GM21381 (cell line): ENCODE results near the gene RAP1A.

Experiments
- ATAC-seq: cut with Tn5 transposase; IDR thresholded peaks from one replicate; pipeline ENCODE4 v1.9.1; 2021; ENCODE audit warnings: mild to moderate bottlenecking, moderate library complexity; ENCODE audit not compliant: unreplicated experiment

Gene RAP1A

DNA sequence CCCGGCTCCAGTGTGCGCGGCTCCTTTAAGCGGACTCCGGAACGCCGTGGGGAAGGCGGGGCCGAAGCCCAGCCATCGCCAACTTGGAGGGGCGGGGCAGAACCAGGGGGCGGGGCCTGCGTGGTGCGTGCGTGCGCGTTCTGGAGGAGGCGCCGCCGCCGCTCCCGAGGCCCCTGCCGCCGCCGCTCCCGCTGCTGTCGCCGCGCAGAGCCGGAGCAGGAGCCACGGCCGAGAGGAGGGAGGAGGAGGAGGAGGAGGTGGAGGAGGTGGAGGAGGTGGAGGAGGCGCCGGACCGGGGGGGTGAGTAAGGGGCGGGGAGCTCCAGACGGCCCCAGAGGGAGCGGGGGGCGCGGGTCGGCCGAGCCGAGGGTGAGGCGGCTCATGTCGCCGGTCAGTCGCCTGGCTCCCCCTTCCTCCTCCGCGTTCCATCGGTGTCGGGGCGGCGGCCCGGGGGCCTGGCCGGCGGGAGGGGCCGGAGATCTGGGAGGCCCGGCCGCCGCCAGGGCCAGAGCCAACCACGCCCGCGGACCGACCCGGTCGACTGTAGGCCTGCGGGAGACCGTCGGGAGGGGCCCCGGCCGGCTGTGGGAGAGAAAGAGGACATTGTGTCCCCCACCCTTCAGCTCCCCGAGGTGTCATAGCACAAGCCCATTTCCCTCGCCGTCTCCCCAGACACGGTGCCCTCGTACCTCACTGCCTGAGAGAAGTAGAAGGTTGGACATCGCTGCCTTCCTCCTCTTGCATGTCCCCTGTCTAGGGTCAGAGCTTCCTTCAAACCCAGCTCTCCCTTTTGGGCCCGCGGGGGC is at the start of gene RAP1A:
Gene RAP1A (plus strand): TSS at position 155 of the 806 bp plus-strand sequence. CDS start 71,572 bp downstream, outside the sequence.
- ATAC-seq: peak; percentile 62

DNA sequence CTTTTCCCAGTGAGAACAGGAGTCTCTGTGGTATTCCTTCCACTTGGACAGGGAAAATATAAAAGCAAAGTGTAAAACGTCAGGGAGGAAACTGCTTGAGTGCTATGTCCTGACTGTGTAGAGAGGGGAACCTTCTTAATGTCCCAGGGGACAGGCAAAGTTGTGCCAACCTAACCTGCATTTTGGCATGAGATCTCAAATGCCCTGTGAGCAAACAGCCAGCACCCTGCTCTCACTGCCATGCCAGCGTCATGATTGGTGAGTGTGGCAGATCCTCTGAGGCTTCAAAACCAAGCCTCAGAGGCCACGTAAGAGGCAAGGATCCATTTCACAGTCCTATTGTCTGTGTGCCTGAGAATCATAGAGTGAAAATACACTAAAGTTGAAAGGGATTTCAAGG is 49.7 kb upstream of the RAP1A start:
- ATAC-seq: no peak

- no peak for ATAC-seq
Observed at GRCh38 chr1:111570781-111571181, 48.8 kb upstream of the RAP1A start.

DNA sequence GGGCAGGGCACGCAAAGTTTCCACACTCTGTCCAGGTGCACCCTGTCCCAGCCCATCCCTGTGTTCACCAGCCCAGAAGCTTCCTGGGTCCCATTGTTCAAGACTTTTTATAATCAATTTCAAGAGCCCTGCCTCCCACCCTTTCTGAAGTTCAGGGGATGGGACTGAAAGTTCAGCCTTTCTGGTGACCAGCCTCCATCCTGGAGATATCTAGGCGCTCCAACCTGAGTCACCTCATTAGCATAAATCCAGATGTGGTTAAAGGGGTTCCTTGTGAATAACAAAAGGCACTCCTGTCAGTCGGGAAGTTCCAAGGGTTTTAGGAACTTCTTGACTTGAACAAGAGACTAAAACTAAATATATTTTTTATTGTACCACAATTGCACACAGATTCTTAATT is 48.4 kb upstream of the RAP1A start:
- no peak for ATAC-seq

DNA sequence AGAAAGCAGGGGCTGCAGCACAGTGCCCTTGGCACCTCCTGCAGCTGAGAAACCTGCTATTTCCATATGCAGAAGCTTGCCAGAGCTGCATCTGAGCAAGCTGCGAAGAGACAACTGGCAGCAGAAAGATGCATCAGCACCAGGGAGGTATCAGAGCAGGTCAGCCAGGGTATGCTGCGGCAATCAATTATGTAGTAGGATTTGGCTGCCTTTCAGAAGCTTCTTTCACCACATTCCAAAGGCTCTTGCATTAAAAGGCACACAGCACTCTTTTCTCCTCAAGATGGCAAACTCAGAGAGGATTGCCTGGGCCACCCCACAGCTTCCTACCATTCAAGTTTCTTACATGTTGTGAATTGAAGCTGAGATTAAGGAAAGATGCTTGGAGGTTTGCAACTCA is 47.6 kb upstream of the RAP1A start:
- no peak for ATAC-seq

DNA sequence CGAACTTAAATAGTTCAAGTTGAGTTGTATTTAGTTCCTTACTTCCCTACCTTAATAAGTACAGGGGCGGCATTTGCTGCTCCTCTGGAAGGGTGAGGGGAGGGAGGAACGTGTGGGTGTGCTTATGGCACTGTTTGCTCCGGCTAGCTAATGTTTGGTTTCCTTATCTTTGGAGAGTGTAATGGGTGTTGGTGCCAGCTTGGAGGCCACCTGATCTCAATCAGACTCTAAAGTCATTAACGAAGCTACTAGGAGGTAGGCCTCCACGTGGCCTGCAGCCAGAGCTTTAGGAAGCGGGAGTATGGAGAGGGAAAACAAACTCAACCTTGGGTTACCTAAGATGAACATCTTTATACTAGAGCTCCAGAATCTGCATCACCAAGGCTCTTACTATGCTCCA is 43.0 kb upstream of the RAP1A start:
- no peak for ATAC-seq

DNA sequence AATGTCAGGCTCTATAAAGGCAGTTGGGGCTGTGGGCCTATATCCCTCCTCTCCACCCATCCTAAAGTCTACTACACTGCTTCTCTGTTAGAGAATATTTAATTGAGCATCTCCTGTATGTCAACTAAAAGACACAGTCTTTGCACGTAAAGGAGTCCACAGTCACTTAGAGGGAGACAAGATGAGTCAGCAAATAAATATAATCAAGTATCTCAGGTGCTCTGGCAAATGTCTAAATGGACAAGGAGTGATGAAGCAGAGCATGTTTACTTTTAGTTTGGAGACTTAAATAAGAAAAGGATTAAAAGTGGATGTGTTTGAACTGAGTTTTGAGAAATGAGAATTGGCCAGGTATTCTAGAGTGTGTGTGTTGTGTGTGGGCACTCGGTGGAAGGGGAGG is 41.8 kb upstream of the RAP1A start:
- no peak for ATAC-seq

DNA sequence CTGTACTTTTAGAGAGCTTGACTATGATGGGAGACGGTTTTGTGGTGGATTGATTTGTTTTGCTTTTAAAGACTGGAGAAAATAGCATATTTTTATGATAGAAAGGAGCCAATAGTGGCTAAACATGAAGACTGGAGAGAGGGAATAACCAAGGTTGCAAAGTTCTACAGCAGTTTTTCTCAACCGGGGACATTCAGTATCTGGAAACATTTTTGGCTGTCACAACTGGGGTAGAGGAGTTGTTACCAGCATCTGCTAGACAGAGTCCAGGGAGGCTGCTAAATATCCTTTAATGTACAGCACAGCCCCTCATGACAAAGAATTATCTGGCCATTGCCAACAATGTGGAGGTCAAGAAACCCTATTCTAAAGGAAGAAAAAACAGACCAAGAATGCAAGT is 38.4 kb upstream of the RAP1A start:
- no peak for ATAC-seq

DNA sequence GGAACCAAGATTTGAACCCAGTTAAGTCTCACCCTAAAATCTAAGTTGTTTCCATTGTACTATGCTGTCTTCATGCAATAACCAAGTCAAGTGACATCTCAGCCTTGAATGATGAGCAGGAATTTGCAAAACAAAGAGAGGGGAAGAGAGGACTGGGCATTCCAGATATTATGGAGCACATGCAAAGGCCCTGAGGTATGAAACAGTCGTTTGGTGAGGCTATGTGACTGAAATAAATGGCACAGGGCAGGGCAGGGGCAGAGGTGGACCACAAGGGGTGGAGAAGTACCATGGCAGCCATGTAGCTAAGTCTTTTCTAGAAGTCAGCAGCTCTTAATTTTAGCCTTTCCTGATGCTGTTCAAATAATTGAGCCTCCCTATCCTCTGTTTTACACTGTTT is 37.6 kb upstream of the RAP1A start:
- ATAC-seq: no peak

DNA sequence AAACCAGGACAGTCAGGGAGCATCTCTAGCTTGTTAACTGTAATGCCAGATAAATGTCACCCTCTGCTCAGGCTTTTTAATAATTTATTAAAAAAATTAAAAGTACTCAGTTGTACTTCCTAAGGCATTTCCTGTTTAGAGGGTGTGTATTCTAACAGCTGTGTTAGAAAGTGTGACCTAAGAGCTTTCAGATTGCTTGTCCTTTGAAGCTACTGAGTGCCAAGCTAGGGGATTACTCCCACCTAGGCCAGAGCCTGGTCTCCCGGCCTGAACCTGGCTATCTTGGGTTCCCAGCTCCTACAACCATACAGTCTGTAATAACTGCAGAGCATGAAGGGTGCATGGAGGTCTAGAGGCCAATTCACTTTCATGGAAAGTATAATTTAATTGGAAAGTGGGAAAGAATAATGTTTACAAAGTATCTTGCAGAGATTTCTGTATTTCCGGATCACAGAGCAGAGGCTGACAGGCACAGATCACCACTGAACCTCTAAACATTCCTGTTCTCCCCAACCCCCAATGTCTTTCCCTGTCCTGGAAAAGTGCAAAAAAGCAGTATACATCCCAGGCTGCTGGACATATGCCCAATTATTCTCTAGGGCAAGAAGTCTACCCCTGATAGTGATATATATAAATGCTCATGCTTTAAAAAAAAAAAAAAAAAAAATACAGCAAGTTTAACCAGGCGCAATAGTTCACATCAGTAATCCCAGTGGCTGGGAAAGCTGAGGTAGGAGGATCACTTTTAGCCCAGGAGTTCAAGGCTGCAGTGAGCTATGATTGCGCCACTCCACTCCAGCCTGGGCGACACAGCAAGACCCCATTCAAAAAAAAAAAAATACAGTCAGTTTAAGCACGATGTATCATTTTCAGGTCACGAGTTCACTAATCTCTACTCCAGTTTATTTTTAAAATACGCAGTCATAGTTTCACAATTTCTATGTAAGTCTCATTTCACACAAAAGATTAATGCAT is 36.7 kb upstream of the RAP1A start:
- no peak for ATAC-seq

GRCh38 chr1:111585447-111586086 is 34.0 kb upstream of the RAP1A start:
- no peak for ATAC-seq

DNA sequence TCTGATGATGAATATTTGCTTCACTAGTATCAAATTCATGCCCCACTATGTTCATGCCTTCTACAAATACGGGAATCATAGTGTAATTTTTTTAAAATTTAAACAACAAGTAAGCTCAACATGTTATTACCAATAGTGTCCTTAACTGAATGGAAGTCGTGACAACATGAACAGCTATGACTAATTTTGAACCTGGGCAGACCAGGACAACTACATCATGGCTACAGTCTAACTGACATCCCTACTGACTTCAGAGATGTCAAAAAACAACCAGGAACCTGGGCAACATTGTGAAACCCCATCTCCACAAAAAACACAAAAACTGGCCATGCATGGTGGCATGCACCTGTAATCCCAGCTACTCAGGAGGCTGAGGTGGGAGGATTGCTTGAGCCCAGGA is 33.5 kb upstream of the RAP1A start:
- ATAC-seq: no peak

- ATAC-seq: no peak
Observed at GRCh38 chr1:111587509-111588174, 31.9 kb upstream of the RAP1A start.

GRCh38 chr1:111591937-111592336 is 27.7 kb upstream of the RAP1A start:
- no peak for ATAC-seq

DNA sequence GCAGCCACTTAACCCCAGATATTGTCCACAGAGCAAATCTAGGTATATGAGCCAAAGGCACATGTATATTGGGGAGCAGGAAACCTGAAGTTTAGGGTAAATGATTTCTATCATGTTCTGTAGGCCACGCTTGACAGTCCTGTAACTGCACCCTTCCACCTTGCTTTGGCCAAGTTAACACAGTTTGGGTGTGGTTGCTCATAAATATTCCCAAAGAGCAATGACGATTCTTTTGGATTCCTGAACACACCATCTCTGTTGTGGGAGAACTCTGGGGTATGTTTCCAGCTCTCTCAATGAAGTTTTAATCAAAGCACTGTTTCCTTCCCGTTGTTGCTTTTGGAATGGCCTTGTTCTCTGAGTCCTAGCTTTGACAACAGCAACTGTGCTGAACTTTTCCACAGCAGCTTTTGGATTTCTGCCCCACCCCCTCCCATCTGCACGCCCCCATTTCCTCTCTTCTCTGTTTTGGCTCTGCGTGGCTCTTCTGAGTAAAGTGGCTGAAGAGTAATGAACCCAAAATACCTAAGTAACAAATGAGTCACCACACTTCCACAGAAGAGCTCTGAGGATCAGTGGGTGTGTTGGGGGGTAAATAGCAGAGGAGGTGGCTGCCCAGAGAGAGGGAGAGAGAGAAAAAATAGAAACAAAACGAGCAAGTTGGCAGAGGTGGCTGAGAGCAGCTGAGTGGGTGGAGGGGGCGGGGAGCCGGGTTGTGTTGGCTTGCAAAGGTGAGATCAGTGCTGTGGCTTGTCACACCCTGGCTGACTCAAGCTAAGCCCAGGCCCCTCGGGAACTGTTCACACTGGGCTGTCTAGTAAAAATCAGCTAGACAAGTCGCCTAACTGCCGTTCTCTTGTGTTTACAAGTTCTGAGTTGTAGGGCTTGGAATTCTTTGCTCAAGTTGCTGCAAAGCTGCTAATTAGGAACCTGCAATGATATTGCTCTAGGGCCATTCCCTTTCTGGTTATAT is 26.9 kb upstream of the RAP1A start:
- ATAC-seq: peak; percentile 83

- ATAC-seq: no peak
Observed at GRCh38 chr1:111593403-111594305, 25.9 kb upstream of the RAP1A start.

- no peak for ATAC-seq
Observed at GRCh38 chr1:111594306-111594693, 25.3 kb upstream of the RAP1A start.

DNA sequence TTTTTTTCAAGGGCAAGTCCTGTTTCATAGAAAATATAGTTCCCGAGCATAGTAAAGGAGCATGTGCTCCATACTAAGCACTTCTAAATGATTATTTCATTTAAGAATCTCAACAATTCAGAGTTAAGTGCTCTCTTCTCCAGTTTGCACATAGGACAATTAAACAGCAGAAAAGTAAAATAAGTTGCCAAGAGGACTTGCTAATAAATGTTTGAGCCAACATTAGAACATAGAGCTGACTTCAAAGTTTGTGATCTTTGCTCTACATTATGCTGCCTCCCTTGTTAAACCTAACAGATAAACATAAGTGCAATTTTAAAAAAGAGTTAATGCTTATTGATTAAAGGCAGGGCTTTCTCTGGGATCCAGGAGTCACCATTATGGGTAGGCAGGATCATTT is 23.8 kb upstream of the RAP1A start:
- ATAC-seq: no peak

DNA sequence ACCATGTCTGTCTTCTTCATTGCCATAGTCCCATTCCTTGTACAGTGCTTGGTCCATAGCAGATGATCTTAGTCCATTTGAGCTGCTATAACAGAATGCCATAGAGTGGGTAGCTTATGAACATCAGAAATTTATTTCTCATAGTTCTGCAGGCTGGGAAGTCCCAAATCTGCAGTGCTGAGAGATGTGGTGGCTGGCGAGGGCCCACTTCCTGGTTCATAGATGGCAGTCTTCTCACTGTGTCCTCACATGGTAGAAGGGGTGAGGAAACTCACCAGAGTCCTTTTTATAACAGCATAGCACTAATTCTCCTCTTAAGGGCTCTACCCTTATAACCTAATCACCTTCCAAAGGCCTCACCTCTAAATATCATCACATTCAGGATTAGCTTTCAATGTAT is 23.1 kb upstream of the RAP1A start:
- no peak for ATAC-seq
